Measurements from ENCODE around the gene MEFV. TPM values are rescaled to one million over a fixed set of nuclear protein-coding genes. Genes with fewer than 3 reads are reported as not detected.
A peak's percentile ranks its signal among the peaks of the same experiment; 100 is the strongest.

Gene MEFV
- total RNA-seq, 1 experiment from 2014 or later = 0.46 TPM

DNA sequence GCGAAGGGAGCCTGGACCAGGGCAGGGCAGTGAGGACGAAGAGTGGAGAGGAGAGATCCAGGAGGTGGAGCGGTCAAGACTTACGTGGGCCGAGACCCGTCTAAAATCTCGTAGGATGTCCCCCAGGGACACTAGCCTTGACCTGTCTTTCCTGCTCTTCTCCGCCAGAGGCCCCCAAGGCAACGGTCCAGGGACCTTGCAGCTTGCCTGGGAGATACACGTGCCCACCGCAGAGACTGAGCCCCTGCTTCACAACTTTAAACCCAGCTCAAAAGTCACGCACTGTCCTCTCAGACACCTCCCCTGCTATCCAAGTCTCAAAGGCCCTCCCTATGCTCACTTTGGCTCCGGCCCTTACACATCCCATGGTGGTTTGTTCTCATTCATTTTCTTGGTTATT, 39.4 kb upstream of the MEFV start:
- Histone ChIP-seq H3K4me3 (ENCODE audit: low read depth in 2 of 2, low read length in 2 of 2) (no peak overlapping the region), H3K27ac (ENCODE audit: low read length) (no peak overlapping the region), H3K36me3 (ENCODE audit: control insufficient read depth, insufficient read depth, low read length) (peaks cover 5% of the 10 kb centered on the region; the same call in 1 of the 2 replicates), H3K27me3 (ENCODE audit: control insufficient read depth, insufficient read depth, low read length) (no peaks in the 10 kb centered on the region), H3K9me3 (ENCODE audit: control insufficient read depth, insufficient read depth, low read depth, low read length) (peaks cover 84% of the 10 kb centered on the region), H3K4me1 (ENCODE audit: control insufficient read depth, insufficient read depth, low read length) (no peaks in the 10 kb centered on the region)
- ChIA-PET POLR2A (interaction anchor here (0.7 kb wide), 1 partner anchor 15 kb away, joined by 3 read pairs; no protein-coding TSS in a partner anchor), CTCF (no interaction called here)
- no TSS peak for BruUV-seq (replicated peaks)
- ATAC-seq (no peak), DNase-seq (ENCODE audit: low read depth, low spot score) (no peak)
- in situ Hi-C loops (cut with HindIII; ENCODE audit: low pct_unique_long_range_greater_than_20kb, low sequenced_read_pairs) = no loop called here
- intact Hi-C loops (cut with micrococcal nuclease; ENCODE audit: unreplicated experiment) = no loop called here
- TF ChIP-seq SIN3A (IDR thresholded peaks at IDR 0.05; ENCODE audit: borderline replicate concordance, insufficient read depth, low read depth, low read length) (no peak), TCF7L2 (IDR thresholded peaks at IDR 0.05; ENCODE audit: low read depth, low read length) (no peak), POLR2AphosphoS5 (IDR thresholded peaks at IDR 0.05; ENCODE audit: low read depth, low read length) (no peak)
- TF ChIP-seq, protein P1, sequence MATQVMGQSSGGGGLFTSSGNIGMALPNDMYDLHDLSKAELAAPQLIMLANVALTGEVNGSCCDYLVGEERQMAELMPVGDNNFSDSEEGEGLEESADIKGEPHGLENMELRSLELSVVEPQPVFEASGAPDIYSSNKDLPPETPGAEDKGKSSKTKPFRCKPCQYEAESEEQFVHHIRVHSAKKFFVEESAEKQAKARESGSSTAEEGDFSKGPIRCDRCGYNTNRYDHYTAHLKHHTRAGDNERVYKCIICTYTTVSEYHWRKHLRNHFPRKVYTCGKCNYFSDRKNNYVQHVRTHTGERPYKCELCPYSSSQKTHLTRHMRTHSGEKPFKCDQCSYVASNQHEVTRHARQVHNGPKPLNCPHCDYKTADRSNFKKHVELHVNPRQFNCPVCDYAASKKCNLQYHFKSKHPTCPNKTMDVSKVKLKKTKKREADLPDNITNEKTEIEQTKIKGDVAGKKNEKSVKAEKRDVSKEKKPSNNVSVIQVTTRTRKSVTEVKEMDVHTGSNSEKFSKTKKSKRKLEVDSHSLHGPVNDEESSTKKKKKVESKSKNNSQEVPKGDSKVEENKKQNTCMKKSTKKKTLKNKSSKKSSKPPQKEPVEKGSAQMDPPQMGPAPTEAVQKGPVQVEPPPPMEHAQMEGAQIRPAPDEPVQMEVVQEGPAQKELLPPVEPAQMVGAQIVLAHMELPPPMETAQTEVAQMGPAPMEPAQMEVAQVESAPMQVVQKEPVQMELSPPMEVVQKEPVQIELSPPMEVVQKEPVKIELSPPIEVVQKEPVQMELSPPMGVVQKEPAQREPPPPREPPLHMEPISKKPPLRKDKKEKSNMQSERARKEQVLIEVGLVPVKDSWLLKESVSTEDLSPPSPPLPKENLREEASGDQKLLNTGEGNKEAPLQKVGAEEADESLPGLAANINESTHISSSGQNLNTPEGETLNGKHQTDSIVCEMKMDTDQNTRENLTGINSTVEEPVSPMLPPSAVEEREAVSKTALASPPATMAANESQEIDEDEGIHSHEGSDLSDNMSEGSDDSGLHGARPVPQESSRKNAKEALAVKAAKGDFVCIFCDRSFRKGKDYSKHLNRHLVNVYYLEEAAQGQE (IDR thresholded peaks at IDR 0.05; ENCODE audit: insufficient read depth in 1 of 2, low read depth in 2 of 2, low read length in 1 of 2) = no peak
- TF ChIP-seq, protein P2, sequence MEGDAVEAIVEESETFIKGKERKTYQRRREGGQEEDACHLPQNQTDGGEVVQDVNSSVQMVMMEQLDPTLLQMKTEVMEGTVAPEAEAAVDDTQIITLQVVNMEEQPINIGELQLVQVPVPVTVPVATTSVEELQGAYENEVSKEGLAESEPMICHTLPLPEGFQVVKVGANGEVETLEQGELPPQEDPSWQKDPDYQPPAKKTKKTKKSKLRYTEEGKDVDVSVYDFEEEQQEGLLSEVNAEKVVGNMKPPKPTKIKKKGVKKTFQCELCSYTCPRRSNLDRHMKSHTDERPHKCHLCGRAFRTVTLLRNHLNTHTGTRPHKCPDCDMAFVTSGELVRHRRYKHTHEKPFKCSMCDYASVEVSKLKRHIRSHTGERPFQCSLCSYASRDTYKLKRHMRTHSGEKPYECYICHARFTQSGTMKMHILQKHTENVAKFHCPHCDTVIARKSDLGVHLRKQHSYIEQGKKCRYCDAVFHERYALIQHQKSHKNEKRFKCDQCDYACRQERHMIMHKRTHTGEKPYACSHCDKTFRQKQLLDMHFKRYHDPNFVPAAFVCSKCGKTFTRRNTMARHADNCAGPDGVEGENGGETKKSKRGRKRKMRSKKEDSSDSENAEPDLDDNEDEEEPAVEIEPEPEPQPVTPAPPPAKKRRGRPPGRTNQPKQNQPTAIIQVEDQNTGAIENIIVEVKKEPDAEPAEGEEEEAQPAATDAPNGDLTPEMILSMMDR (IDR thresholded peaks at IDR 0.05) = no peak

DNA sequence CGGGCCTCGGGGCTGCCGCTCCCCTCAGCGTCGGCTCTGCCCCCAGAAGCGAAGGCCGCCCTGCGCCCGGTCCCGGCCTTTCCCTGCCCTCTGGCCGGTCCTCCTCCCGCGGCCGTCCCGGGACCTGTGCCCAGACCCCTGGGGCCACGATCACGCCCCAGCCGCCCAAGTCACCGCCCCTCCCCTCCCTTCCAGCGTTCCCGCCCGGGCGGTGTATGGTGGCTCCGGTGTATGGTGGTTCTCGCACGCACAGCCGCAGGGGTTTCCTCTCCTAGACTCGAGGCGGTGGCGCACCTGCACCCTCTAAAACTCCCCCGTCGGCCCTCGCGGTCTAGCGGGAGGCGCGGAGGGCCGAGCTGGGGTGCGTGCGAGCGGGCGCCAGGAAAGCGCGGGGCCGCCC, 38.8 kb upstream of the MEFV start:
- Histone ChIP-seq H3K9me3 (ENCODE audit: control insufficient read depth, insufficient read depth, low read depth, low read length) (peaks cover 84% of the 10 kb centered on the region), H3K27me3 (ENCODE audit: control insufficient read depth, insufficient read depth, low read length) (no peaks in the 10 kb centered on the region), H3K4me3 (ENCODE audit: low read depth in 2 of 2, low read length in 2 of 2) (no peak overlapping the region), H3K27ac (ENCODE audit: low read length) (no peak overlapping the region), H3K4me1 (ENCODE audit: control insufficient read depth, insufficient read depth, low read length) (no peaks in the 10 kb centered on the region), H3K36me3 (ENCODE audit: control insufficient read depth, insufficient read depth, low read length) (peaks cover 7% of the 10 kb centered on the region)
- CTCF ChIA-PET = no interaction called here
- intact Hi-C loops (cut with micrococcal nuclease; ENCODE audit: unreplicated experiment) (no loop called here), in situ Hi-C loops (cut with HindIII; ENCODE audit: low pct_unique_long_range_greater_than_20kb, low sequenced_read_pairs) (no loop called here)
- ATAC-seq = 0 out of 2 replicates have a peak, but pooled peaks have one; percentile 26
- BruUV-seq (replicated peaks) = no TSS peak
- TF ChIP-seq SIN3A (IDR thresholded peaks at IDR 0.05; ENCODE audit: borderline replicate concordance, insufficient read depth, low read depth, low read length) (no peak), TCF7L2 (IDR thresholded peaks at IDR 0.05; ENCODE audit: low read depth, low read length) (no peak), POLR2AphosphoS5 (IDR thresholded peaks at IDR 0.05; ENCODE audit: low read depth, low read length) (no peak)
- TF ChIP-seq, protein P1 (IDR thresholded peaks at IDR 0.05; ENCODE audit: insufficient read depth in 1 of 2, low read depth in 2 of 2, low read length in 1 of 2) = no peak
- TF ChIP-seq, protein P2 (IDR thresholded peaks at IDR 0.05) = no peak
- DNase-seq (ENCODE audit: low read depth, low spot score) = no peak
- POLR2A ChIA-PET = interaction anchor here (0.7 kb wide), 1 partner anchor 15 kb away, joined by 3 read pairs; no protein-coding TSS in a partner anchor
